ENCODE measurements around the gene SOWAHC. TPM values are rescaled to one million over a fixed set of nuclear protein-coding genes. Genes with fewer than 3 reads are reported as not detected.

The SOWAHC gene
- total RNA-seq, 1 donor: 10.8 TPM

- TF ChIP-seq CTCF (IDR thresholded peaks at IDR 0.05; ENCODE audit: insufficient read depth, low read depth, low read length): no peak
- H3K4me3 ChIP-seq (ENCODE audit: low read depth, low read length): no peak overlapping the region
- no peak for DNase-seq (ENCODE audit: low read depth)
Measured at GRCh38 chr2:109629867-109630266, 15.7 kb downstream of the SOWAHC start.

GRCh38 chr2:109630441-109631430 lies 16.6 kb downstream of the SOWAHC start:
- no peak for DNase-seq (ENCODE audit: low read depth)
- H3K4me3 ChIP-seq (ENCODE audit: low read depth, low read length): no peak overlapping the region
- no peak for TF ChIP-seq CTCF (IDR thresholded peaks at IDR 0.05; ENCODE audit: insufficient read depth, low read depth, low read length)

- DNase-seq (ENCODE audit: low read depth): no peak
- H3K4me3 ChIP-seq (ENCODE audit: low read depth, low read length): no peak overlapping the region
- no peak for TF ChIP-seq CTCF (IDR thresholded peaks at IDR 0.05; ENCODE audit: insufficient read depth, low read depth, low read length)
Measured at GRCh38 chr2:109631741-109632140, 17.6 kb downstream of the SOWAHC start.

GRCh38 chr2:109632158-109632789 lies 18.1 kb downstream of the SOWAHC start:
- DNase-seq (ENCODE audit: low read depth): no peak
- TF ChIP-seq CTCF (IDR thresholded peaks at IDR 0.05; ENCODE audit: insufficient read depth, low read depth, low read length): no peak
- no peak overlapping the region for H3K4me3 ChIP-seq (ENCODE audit: low read depth, low read length)

GRCh38 chr2:109633284-109633961 lies 19.3 kb downstream of the SOWAHC start:
- no peak overlapping the region for H3K4me3 ChIP-seq (ENCODE audit: low read depth, low read length)
- DNase-seq (ENCODE audit: low read depth): no peak
- TF ChIP-seq CTCF (IDR thresholded peaks at IDR 0.05; ENCODE audit: insufficient read depth, low read depth, low read length): no peak

GRCh38 chr2:109635426-109636304 lies 21.5 kb downstream of the SOWAHC start:
- H3K4me3 ChIP-seq (ENCODE audit: low read depth, low read length): no peak overlapping the region
- TF ChIP-seq CTCF (IDR thresholded peaks at IDR 0.05; ENCODE audit: insufficient read depth, low read depth, low read length): no peak
- no peak for DNase-seq (ENCODE audit: low read depth)

Measured in fibroblast of villous mesenchyme (primary cell).